ENCODE measurements around the gene TCN1. TPM values are rescaled to one million over a fixed set of nuclear protein-coding genes. Genes with fewer than 3 reads are reported as not detected.

Gene TCN1
- total RNA-seq, 4 donors from 2014 or later = not detected

DNA sequence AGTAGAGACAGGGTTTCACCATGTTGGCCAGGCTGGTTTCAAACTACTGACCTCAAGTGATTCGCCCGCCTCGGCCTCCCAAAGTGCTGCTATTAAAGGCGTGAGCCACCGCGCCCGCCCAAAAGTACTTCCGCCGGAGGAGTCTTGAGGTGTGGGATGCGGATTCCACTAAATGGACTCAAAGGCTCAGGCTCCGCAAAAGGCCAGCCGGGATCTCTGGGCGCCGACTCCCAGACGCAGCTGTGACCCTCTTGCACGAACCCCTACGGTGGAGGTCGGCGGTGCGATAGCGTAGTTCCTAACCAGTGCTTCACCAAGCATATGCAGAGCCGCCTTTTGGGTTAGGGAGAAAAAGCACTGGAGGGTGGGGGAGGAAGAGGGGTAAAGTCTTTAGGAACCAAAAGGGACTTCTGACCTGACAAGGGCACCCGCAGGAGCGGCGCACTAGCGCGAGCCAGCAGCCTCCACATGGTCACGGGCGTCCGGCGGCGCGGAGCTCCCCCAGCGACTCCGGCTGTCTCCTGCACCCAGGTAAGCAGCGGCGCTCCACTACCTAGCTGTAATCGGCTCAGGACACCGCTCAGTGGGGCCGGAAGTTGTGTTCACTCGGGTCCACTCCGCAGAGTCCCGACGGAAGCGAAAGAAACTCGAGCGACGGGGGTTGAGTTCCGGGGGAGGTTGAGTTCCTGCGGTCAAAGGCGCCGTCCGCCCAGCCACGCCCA lies 55.9 kb downstream of the TCN1 start, which contains the start of gene MRPL16:
Gene MRPL16 (minus strand): TSS at position 590 of the 722 bp plus-strand sequence. CDS start 120 bp downstream, at position 470.
- Histone ChIP-seq H3K27me3 (no peaks in the 10 kb centered on the region), H3K36me3 (no peaks in the 10 kb centered on the region), H3K4me3 (peak within 1 kb of the TSS; percentile 69 to 81), H3K9me3 (no peaks in the 10 kb centered on the region), H3K4me1 (no peaks in the 10 kb centered on the region), H3K27ac (peak within 1 kb of the TSS; percentile 84 to 88)
- DNase-seq = peak; percentile 85 to 86
- intact Hi-C loops (cut with DNase I; ENCODE audit: low total_unique reads) = no loop called here
- TF ChIP-seq, protein P1, sequence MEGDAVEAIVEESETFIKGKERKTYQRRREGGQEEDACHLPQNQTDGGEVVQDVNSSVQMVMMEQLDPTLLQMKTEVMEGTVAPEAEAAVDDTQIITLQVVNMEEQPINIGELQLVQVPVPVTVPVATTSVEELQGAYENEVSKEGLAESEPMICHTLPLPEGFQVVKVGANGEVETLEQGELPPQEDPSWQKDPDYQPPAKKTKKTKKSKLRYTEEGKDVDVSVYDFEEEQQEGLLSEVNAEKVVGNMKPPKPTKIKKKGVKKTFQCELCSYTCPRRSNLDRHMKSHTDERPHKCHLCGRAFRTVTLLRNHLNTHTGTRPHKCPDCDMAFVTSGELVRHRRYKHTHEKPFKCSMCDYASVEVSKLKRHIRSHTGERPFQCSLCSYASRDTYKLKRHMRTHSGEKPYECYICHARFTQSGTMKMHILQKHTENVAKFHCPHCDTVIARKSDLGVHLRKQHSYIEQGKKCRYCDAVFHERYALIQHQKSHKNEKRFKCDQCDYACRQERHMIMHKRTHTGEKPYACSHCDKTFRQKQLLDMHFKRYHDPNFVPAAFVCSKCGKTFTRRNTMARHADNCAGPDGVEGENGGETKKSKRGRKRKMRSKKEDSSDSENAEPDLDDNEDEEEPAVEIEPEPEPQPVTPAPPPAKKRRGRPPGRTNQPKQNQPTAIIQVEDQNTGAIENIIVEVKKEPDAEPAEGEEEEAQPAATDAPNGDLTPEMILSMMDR (IDR thresholded peaks at IDR 0.05) = peak in 3 of 4 experiments; percentile 7 to 24 (median 13)
- TF ChIP-seq POLR2A (IDR thresholded peaks at IDR 0.05) = peak in 1 of 2 donors; percentile 44

DNA sequence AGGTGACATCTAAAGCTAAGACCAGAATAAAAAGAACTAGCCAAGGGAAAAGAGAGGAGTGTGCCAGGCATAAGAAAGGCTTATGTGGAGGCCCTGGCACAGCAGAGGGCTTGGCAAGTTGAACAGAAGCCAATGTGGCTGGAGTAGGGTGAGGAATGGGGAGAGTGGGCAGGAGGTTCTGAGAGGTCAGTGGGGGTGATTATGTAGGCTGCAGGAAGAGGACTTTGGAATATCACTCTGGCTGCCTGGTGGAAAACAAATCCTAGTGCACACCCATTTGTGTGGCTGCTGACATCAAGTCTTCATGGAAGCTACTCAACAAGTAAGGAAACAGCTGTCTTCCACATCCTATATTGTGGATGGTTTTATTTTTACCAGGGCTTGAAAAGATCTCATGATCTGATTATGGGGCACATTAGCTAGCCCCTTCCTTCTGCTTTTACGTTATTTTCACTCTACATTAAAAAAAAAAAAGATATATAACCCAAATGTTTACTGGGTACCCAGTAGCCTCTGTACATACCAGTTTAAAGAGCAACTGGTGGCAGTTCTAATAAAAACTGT lies 59.2 kb downstream of the TCN1 start:
- H3K27me3 ChIP-seq = no peaks in the 10 kb centered on the region
- intact Hi-C loops (cut with DNase I; ENCODE audit: low total_unique reads) = no loop called here
- H3K36me3 ChIP-seq = no peaks in the 10 kb centered on the region
- H3K9me3 ChIP-seq = no peaks in the 10 kb centered on the region
- no peak for DNase-seq
- no peak overlapping the region for H3K4me3 ChIP-seq
- TF ChIP-seq, protein P1 (IDR thresholded peaks at IDR 0.05) = no peak
- no peak for TF ChIP-seq POLR2A (IDR thresholded peaks at IDR 0.05)
- no peak overlapping the region for H3K27ac ChIP-seq
- no peaks in the 10 kb centered on the region for H3K4me1 ChIP-seq

DNA sequence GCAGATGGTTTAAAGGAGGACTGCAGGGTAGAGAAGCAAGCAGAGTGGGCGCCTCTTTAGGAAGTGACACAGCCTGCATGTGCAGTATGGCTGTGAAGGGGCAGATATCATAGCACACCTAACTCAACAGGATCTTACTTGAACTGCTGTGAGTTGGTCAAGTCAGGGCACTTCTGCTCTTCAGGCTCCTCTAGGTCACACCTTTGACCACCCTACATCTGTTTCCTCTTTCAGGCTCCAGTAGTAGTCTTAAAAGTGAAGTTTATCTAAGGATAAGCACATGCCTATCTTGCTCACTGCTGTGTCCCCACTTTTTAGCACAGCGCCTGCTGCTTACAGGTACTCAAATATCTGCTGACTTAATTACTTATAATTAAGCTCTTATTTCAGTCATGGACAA lies 62.2 kb downstream of the TCN1 start:
- H3K36me3 ChIP-seq = no peaks in the 10 kb centered on the region

More for the DNA sequence above, 62.2 kb downstream of the TCN1 start:
- intact Hi-C loops (cut with DNase I; ENCODE audit: low total_unique reads) = loop anchor here (5.0 kb wide), 1 partner anchor 52 kb away; no protein-coding TSS in a partner anchor
- Histone ChIP-seq H3K4me1 (no peaks in the 10 kb centered on the region), H3K27me3 (no peaks in the 10 kb centered on the region), H3K9me3 (no peaks in the 10 kb centered on the region), H3K27ac (no peak overlapping the region), H3K4me3 (no peak overlapping the region)
- no peak for TF ChIP-seq POLR2A (IDR thresholded peaks at IDR 0.05)
- TF ChIP-seq, protein P1 (IDR thresholded peaks at IDR 0.05) = no peak
- no peak for DNase-seq

Other genes starting within 250 kb of the TCN1 start
- gene PATL1, start 197.4 kb downstream of the TCN1 start, total RNA-seq = 10 to 100 TPM in 2 of 4 donors, 1 to 10 TPM in 2; 3.5 to 43.0 (median 17.3) TPM
- not detected for gene OR10V1, start 152.6 kb downstream of the TCN1 start, total RNA-seq
- gene STX3, start 111.1 kb downstream of the TCN1 start, total RNA-seq = 10 to 100 TPM in 3 of 4 donors, 1 to 10 TPM in 1; 8.9 to 36.6 (median 26.3) TPM
- 10 to 100 TPM; 14.3 to 64.4 (median 38.9) TPM for gene MRPL16, start 55.7 kb downstream of the TCN1 start, total RNA-seq
- not detected for gene CBLIF, start 21.0 kb downstream of the TCN1 start, total RNA-seq
- gene OOSP3, start 12.3 kb upstream of the TCN1 start, total RNA-seq = not detected
- gene OOSP1, start 71.9 kb upstream of the TCN1 start, total RNA-seq = not detected
- gene OOSP4A, start 97.5 kb upstream of the TCN1 start, total RNA-seq = not detected
- gene OOSP4B, start 150.7 kb upstream of the TCN1 start, total RNA-seq = not detected
- not detected for gene OOSP2, start 173.9 kb upstream of the TCN1 start, total RNA-seq
- not detected for gene MS4A3, start 190.2 kb upstream of the TCN1 start, total RNA-seq
- gene MS4A2, start 222.2 kb upstream of the TCN1 start, total RNA-seq = 1 to 10 TPM in 2 of 4 donors, under 1 TPM in 2; 0.62 to 3.2 (median 0.88) TPM

Measured in uterus (tissue), 4 donors.